Measurements from ENCODE around the gene HS2ST1. TPM values are rescaled to one million over a fixed set of nuclear protein-coding genes. Genes with fewer than 3 reads are reported as not detected.

The HS2ST1 gene
- total and polyA plus RNA-seq, 10 of the 15 experiments (the other 5 are each of a cell fraction or from before 2014, with no cell fraction given): 5.4 to 30.8 (median 18.6) TPM

DNA sequence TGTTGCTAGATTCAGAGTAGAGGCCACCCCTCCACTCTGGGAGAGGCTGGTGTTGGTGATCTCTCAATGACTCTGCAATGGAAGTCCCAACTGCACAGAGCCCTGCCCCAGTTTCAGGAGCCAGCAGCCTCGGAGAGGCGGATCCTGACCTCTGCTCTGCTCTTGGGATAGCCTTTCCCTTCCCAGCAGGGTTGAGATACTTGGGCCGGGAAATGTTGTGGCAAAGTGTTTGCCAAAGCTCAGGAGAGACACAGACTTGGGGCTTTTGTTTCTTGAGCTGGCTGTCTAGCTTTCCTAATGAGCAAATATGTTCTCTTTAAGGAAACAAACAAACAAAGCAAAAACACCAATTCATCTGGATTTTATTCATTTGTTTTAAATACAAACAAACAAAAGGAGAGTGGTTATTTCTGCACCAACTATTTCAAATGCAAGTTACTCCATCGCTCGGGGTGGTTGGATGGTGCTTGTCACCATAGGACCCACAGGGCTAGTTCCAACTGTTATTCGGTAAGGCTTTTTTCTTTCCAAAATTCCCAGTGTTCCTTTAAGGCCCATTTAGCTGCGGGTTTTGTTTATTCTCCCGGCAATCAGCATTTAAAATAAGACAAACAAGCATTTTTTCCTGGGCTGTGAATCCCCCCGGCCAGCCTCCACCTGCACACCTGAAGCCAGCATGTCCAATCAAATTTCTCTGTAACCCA, 220.3 kb downstream of the HS2ST1 start (continued):
- TF ChIP-seq SREBF1 (IDR thresholded peaks at IDR 0.05; ENCODE audit: low read length) (no peak), EP300 (IDR thresholded peaks at IDR 0.05; ENCODE audit: borderline replicate concordance in 1 of 2, control insufficient read depth in 1 of 2, low read depth in 2 of 2, low read length in 2 of 2) (no peak), SREBF2 (IDR thresholded peaks at IDR 0.05; ENCODE audit: low read length) (no peak)
- TF ChIP-seq, protein P1, sequence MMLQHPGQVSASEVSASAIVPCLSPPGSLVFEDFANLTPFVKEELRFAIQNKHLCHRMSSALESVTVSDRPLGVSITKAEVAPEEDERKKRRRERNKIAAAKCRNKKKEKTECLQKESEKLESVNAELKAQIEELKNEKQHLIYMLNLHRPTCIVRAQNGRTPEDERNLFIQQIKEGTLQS (IDR thresholded peaks at IDR 0.05; ENCODE audit: borderline replicate concordance, extremely low read depth, low read depth, low read length): no peak

DNA sequence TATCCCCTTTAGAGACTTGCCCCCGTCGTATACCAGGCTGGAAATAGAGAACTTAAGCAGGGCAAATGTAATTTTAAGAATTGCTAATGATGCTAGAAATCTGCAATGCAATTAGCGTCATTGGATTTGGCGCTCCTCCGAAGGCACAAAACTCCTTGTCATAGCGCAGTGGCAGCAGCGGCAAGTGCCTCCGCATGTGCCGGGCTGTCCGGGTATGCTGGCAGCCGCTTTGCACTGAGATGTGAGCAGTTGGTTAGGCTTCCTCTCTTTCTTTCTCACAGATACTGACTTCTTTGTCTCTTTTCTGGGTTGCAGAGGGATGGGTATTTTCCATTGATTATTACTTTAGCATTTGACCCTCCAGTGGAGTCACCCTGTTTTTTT, 220.9 kb downstream of the HS2ST1 start:
- Histone ChIP-seq H3K36me3 (ENCODE audit: control insufficient read depth in 2 of 2, insufficient read depth in 2 of 2, low read length in 1 of 2) (no peaks in the 10 kb centered on the region), H3K4me2 (ENCODE audit: control insufficient read depth, insufficient read depth) (no peak overlapping the region), H3K9me3 (replicated peaks; ENCODE audit: control insufficient read depth, insufficient read depth, low read length) (no peaks in the 10 kb centered on the region), H3K9ac (ENCODE audit: control insufficient read depth, insufficient read depth, low read length) (no peak overlapping the region), H4K20me1 (ENCODE audit: control insufficient read depth, insufficient read depth) (no peaks in the 10 kb centered on the region), H2AFZ (ENCODE audit: control insufficient read depth, low read depth, low read length) (no peak overlapping the region), H3K27me3 (replicated peaks in 1 of 2; ENCODE audit: control insufficient read depth in 2 of 2, insufficient read depth in 2 of 2, low read length in 1 of 2) (no peaks in the 10 kb centered on the region; a peak in 1 of 4 replicates), H3K27ac (ENCODE audit: control insufficient read depth, insufficient read depth) (no peak overlapping the region), H3K79me2 (ENCODE audit: control insufficient read depth, insufficient read depth, low read length) (no peaks in the 10 kb centered on the region), H3K4me3 (no peak overlapping the region), H3K4me1 (ENCODE audit: control insufficient read depth, insufficient read depth, low read length) (no peaks in the 10 kb centered on the region)
- intact Hi-C loops (cut with micrococcal nuclease; ENCODE audit: unreplicated experiment): loop anchor here (10.0 kb wide), 2 partner anchors 729 to 1459 kb away; no protein-coding TSS in a partner anchor
- DNase-seq (ENCODE audit: low read depth, low spot score) (no peak), ATAC-seq (no peak), FAIRE-seq (no peak)
- 86% methylated on average over 11 of the region's 11 CpGs for WGBS (ENCODE audit: insufficient coverage, insufficient replicate concordance, low lambda C conversion rate, missing lambda C conversion rate)
- ChIA-PET SMC1A (ENCODE audit: uncharacterized antibody, unreplicated experiment) (interaction anchor here (1.9 kb wide), 1 partner anchor 15 kb away, joined by 8 read pairs; no protein-coding TSS in a partner anchor), RAD21 (ENCODE audit: unreplicated experiment) (no interaction called here), POLR2A (no interaction called here), CTCF (interaction anchor here (1.6 to 2.4 kb wide), 2 partner anchors 158 to 195 kb away, joined by 4 to 10 read pairs; no protein-coding TSS in a partner anchor)
- no TSS peak for BruUV-seq (replicated peaks)
- in situ Hi-C loops (cut with MboI): loop anchor here (10.0 kb wide), 2 partner anchors 159 to 819 kb away; no protein-coding TSS in a partner anchor
- TF ChIP-seq PAX5 (IDR thresholded peaks at IDR 0.05; ENCODE audit: borderline replicate concordance, low read depth, low read length) (no peak), RBBP5 (conservative IDR thresholded peaks at IDR 0.05) (no peak), TCF12 (IDR thresholded peaks at IDR 0.05; ENCODE audit: low read depth, low read length) (no peak), ZSCAN29 (IDR thresholded peaks at IDR 0.05) (no peak)
- TF ChIP-seq, protein P2, sequence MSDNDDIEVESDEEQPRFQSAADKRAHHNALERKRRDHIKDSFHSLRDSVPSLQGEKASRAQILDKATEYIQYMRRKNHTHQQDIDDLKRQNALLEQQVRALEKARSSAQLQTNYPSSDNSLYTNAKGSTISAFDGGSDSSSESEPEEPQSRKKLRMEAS (IDR thresholded peaks at IDR 0.05; ENCODE audit: low read depth, low read length): no peak
- TF ChIP-seq, protein P3, sequence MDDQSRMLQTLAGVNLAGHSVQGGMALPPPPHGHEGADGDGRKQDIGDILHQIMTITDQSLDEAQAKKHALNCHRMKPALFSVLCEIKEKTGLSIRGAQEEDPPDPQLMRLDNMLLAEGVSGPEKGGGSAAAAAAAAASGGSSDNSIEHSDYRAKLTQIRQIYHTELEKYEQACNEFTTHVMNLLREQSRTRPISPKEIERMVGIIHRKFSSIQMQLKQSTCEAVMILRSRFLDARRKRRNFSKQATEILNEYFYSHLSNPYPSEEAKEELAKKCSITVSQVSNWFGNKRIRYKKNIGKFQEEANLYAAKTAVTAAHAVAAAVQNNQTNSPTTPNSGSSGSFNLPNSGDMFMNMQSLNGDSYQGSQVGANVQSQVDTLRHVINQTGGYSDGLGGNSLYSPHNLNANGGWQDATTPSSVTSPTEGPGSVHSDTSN (IDR thresholded peaks at IDR 0.05; ENCODE audit: insufficient replicate concordance, low read depth, low read length): no peak
- TF ChIP-seq, protein P4, sequence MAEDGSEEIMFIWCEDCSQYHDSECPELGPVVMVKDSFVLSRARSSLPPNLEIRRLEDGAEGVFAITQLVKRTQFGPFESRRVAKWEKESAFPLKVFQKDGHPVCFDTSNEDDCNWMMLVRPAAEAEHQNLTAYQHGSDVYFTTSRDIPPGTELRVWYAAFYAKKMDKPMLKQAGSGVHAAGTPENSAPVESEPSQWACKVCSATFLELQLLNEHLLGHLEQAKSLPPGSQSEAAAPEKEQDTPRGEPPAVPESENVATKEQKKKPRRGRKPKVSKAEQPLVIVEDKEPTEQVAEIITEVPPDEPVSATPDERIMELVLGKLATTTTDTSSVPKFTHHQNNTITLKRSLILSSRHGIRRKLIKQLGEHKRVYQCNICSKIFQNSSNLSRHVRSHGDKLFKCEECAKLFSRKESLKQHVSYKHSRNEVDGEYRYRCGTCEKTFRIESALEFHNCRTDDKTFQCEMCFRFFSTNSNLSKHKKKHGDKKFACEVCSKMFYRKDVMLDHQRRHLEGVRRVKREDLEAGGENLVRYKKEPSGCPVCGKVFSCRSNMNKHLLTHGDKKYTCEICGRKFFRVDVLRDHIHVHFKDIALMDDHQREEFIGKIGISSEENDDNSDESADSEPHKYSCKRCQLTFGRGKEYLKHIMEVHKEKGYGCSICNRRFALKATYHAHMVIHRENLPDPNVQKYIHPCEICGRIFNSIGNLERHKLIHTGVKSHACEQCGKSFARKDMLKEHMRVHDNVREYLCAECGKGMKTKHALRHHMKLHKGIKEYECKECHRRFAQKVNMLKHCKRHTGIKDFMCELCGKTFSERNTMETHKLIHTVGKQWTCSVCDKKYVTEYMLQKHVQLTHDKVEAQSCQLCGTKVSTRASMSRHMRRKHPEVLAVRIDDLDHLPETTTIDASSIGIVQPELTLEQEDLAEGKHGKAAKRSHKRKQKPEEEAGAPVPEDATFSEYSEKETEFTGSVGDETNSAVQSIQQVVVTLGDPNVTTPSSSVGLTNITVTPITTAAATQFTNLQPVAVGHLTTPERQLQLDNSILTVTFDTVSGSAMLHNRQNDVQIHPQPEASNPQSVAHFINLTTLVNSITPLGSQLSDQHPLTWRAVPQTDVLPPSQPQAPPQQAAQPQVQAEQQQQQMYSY (CRISPR knock-in tag; IDR thresholded peaks at IDR 0.05): no peak
- TF ChIP-seq, protein P5, sequence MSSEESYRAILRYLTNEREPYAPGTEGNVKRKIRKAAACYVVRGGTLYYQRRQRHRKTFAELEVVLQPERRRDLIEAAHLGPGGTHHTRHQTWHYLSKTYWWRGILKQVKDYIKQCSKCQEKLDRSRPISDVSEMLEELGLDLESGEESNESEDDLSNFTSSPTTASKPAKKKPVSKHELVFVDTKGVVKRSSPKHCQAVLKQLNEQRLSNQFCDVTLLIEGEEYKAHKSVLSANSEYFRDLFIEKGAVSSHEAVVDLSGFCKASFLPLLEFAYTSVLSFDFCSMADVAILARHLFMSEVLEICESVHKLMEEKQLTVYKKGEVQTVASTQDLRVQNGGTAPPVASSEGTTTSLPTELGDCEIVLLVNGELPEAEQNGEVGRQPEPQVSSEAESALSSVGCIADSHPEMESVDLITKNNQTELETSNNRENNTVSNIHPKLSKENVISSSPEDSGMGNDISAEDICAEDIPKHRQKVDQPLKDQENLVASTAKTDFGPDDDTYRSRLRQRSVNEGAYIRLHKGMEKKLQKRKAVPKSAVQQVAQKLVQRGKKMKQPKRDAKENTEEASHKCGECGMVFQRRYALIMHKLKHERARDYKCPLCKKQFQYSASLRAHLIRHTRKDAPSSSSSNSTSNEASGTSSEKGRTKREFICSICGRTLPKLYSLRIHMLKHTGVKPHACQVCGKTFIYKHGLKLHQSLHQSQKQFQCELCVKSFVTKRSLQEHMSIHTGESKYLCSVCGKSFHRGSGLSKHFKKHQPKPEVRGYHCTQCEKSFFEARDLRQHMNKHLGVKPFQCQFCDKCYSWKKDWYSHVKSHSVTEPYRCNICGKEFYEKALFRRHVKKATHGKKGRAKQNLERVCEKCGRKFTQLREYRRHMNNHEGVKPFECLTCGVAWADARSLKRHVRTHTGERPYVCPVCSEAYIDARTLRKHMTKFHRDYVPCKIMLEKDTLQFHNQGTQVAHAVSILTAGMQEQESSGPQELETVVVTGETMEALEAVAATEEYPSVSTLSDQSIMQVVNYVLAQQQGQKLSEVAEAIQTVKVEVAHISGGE (CRISPR knock-in tag; IDR thresholded peaks at IDR 0.05): no peak
